Activated T-cell treated with anti-CD3 and anti-CD28 coated beads, Interleukin-2, amount 50 U/mL, for 72 hours (primary cell): ENCODE measurements around the gene ANKFY1. TPM values are rescaled to one million over a fixed set of nuclear protein-coding genes. Genes with fewer than 3 reads are reported as not detected.
"Not testable (repeated sequence)": the region's sequence is repeated elsewhere in the genome, so short reads cannot be mapped to it uniquely, and the experiment has no call there.

Experiments used
- ATAC-seq, 2 donors: fragments of 150-1000 bp; cut with Tn5 transposase; replicated peaks in 1 of 2; 2 replicates each; pipeline ENCODE4 v1.10.0; 2021; ENCODE audit warnings: moderate library complexity in 2 of 2, mild to moderate bottlenecking in 1 of 2
- DNase-seq, 2 donors: peaks; one replicate each; pipeline ENCODE4 v3.0.0; 2021 to 2022; ENCODE audit warnings: mixed read lengths in 1 of 2
- H3K27ac Mint-ChIP-seq: one replicate; pipeline ENCODE4 v1.8.0; 2022; ENCODE audit warnings: mild to moderate bottlenecking, moderate library complexity, mixed read lengths
- H3K27me3 Mint-ChIP-seq: one replicate; pipeline ENCODE4 v1.8.0; 2022; ENCODE audit warnings: low read depth, mixed read lengths
- H3K36me3 Mint-ChIP-seq, 2 donors: one replicate each; pipeline ENCODE4 v1.8.0; 2022; ENCODE audit warnings: mixed read lengths in 2 of 2, mild to moderate bottlenecking in 1 of 2; ENCODE audit not compliant: insufficient read depth in 2 of 2
- H3K4me1 Mint-ChIP-seq: one replicate; pipeline ENCODE4 v1.8.0; 2022; ENCODE audit warnings: low read depth, mixed read lengths
- H3K4me3 Mint-ChIP-seq, 2 donors: one replicate each; pipeline ENCODE4 v1.8.0; 2022; ENCODE audit warnings: mild to moderate bottlenecking in 2 of 2, mixed read lengths in 2 of 2, moderate library complexity in 2 of 2
- H3K9me3 Mint-ChIP-seq, 2 donors: one replicate each; pipeline ENCODE4 v1.8.0; 2022; ENCODE audit warnings: mixed read lengths in 2 of 2
- total RNA-seq, 2 donors: library from RNA; stranded (reverse); gene quantifications; one replicate each; pipeline ENCODE4 v1.2.3, GENCODE V29; 2022

ANKFY1 gene
- total RNA-seq, 2 donors from 2014 or later: 36.4 to 37.9 TPM

- Mint-ChIP-seq H3K36me3 (peaks cover 6 to 20% of the 10 kb centered on the region in 2 donors), H3K9me3 (no peaks in the 10 kb centered on the region), H3K4me1 (peaks cover 12% of the 10 kb centered on the region), H3K27me3 (no peaks in the 10 kb centered on the region), H3K27ac (peak overlapping the region; percentile 63), H3K4me3 (no peak overlapping the region)
- DNase-seq: peak; percentile 39 to 43
- ATAC-seq: peak; percentile 31 to 58
Observed at GRCh38 chr17:4199818-4200402, 63.9 kb downstream of the ANKFY1 start.

DNA sequence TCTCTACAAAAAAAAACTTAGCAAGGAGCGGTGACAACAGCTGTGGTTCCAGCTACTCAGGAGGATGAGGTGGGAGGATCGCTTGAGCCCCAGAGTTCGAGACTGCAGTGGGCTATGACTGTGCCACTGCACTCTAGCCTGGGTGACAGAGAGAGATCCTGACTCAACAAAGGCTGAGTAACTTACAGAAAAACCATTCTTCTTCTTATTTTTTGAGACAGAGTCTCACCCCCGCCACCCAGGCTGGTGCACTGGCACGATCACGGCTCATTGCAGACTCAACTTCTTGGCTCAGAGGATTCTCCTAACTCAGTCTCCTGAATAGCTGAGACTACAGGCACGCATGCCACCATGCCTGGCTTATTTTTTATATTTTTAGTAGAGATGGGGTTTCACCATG lies 64.8 kb downstream of the ANKFY1 start:
- no peak overlapping the region for H3K4me3 Mint-ChIP-seq
- ATAC-seq (peak in 1 of 2 donors; percentile 74), DNase-seq (no peak)
- H3K36me3 Mint-ChIP-seq: peaks cover 4 to 22% of the 10 kb centered on the region in 2 donors
- H3K27me3 Mint-ChIP-seq: no peaks in the 10 kb centered on the region
- H3K27ac Mint-ChIP-seq: no peak overlapping the region
- H3K4me1 Mint-ChIP-seq: peaks cover 8% of the 10 kb centered on the region
- no peaks in the 10 kb centered on the region for H3K9me3 Mint-ChIP-seq

DNA sequence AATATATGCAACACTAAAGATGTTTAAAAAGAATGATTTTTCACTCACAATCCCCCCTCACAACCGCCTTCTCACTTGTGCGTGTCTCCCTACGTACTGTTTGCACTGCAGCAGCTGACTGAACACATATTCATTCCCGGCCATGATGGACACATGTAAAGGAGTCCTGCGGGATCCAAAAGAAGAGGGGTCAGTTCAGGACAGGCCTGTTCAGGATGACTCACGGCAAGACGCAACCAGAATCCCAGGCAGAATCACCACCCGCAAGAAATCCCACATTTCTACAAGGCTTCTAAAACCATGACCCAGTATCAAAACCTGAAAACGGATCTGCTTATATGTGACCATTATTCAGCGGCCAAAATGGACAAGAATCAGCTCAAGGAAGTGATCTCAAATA lies 68.5 kb downstream of the ANKFY1 start:
- DNase-seq (no peak), ATAC-seq (no peak)
- H3K4me3 Mint-ChIP-seq: no peak overlapping the region
- peak overlapping the region; percentile 44 for H3K27ac Mint-ChIP-seq
- no peaks in the 10 kb centered on the region for H3K27me3 Mint-ChIP-seq
- peaks cover 6% of the 10 kb centered on the region for H3K4me1 Mint-ChIP-seq
- peaks cover 4 to 18% of the 10 kb centered on the region in 2 donors for H3K36me3 Mint-ChIP-seq
- no peaks in the 10 kb centered on the region for H3K9me3 Mint-ChIP-seq

- no peaks in the 10 kb centered on the region for H3K27me3 Mint-ChIP-seq
- ATAC-seq (no peak), DNase-seq (no peak)
- no peaks in the 10 kb centered on the region for H3K9me3 Mint-ChIP-seq
- no peak overlapping the region for H3K27ac Mint-ChIP-seq
- H3K36me3 Mint-ChIP-seq: peaks cover 4 to 18% of the 10 kb centered on the region in 2 donors
- peaks cover 7% of the 10 kb centered on the region for H3K4me1 Mint-ChIP-seq
- H3K4me3 Mint-ChIP-seq: no peak overlapping the region
Observed at GRCh38 chr17:4194796-4195195, 69.0 kb downstream of the ANKFY1 start.

DNA sequence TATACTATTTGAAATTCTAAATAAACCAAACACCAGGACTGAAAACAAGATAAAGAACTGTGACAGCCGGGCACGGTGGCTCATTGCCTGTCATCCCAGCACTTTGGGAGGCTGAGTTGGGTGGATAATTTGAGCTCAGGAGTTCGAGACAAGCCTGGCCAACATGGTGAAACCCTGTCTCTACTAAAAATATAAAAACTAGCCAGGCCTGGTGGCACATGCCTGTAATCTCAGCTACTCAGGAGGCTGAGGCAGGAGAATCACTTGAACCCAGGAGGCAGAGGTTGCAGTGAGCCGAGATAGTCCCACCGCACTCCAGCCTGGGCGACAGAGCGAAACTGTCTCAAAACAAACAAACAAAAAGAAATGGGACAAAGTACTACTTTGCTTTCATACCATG lies 73.0 kb downstream of the ANKFY1 start:
- H3K27me3 Mint-ChIP-seq, H3K4me3 Mint-ChIP-seq: not testable (repeated sequence)

DNA sequence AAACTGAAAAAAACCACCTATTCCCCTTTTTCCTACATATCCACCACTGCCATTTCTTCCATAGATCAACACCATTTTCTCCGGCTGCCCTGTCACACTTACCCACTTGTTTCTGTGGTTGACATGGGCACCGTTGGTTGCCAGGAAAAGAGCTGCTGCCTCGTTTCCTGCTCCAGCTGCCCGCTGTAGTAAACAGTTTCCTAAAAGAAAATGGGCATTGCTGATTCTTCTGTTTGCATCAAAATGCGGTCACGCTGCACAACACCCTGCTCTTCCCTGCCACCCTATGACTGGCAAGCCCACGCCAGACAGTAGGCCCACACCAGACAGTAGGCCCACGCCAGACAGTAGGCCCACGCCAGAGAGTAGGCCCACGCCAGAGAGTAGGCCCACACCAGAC lies 74.5 kb downstream of the ANKFY1 start:
- Mint-ChIP-seq H3K9me3 (no peaks in the 10 kb centered on the region), H3K4me1 (peaks cover 7% of the 10 kb centered on the region), H3K4me3 (no peak overlapping the region), H3K27me3 (no peaks in the 10 kb centered on the region), H3K27ac (peak overlapping the region; percentile 39), H3K36me3 (peaks cover 0 to 12% of the 10 kb centered on the region in 2 donors)
- DNase-seq (no peak), ATAC-seq (no peak)

More for the DNA sequence above, 73.0 kb downstream of the ANKFY1 start:
- DNase-seq, H3K9me3 Mint-ChIP-seq, H3K27ac Mint-ChIP-seq, ATAC-seq: not testable (repeated sequence)
- Mint-ChIP-seq H3K4me1 (peaks cover 13% of the 10 kb centered on the region), H3K36me3 (peaks cover 4 to 22% of the 10 kb centered on the region in 2 donors)

- Mint-ChIP-seq H3K27ac (no peak overlapping the region), H3K36me3 (peaks cover 2 to 20% of the 10 kb centered on the region in 2 donors)
- ATAC-seq: no peak
Observed at GRCh38 chr17:4188076-4188475, 75.7 kb downstream of the ANKFY1 start.

GRCh38 chr17:4187076-4187475 lies 76.7 kb downstream of the ANKFY1 start:
- Mint-ChIP-seq H3K27me3 (no peaks in the 10 kb centered on the region), H3K9me3 (no peaks in the 10 kb centered on the region), H3K4me1 (peaks cover 7% of the 10 kb centered on the region), H3K36me3 (peaks cover 2 to 25% of the 10 kb centered on the region in 2 donors), H3K4me3 (no peak overlapping the region), H3K27ac (peak overlapping the region; percentile 4)
- DNase-seq (no peak), ATAC-seq (no peak)

More at GRCh38 chr17:4188076-4188475, 75.7 kb downstream of the ANKFY1 start:
- H3K9me3 Mint-ChIP-seq: no peaks in the 10 kb centered on the region
- no peaks in the 10 kb centered on the region for H3K27me3 Mint-ChIP-seq
- H3K4me3 Mint-ChIP-seq: no peak overlapping the region
- DNase-seq: no peak
- H3K4me1 Mint-ChIP-seq: peaks cover 7% of the 10 kb centered on the region

DNA sequence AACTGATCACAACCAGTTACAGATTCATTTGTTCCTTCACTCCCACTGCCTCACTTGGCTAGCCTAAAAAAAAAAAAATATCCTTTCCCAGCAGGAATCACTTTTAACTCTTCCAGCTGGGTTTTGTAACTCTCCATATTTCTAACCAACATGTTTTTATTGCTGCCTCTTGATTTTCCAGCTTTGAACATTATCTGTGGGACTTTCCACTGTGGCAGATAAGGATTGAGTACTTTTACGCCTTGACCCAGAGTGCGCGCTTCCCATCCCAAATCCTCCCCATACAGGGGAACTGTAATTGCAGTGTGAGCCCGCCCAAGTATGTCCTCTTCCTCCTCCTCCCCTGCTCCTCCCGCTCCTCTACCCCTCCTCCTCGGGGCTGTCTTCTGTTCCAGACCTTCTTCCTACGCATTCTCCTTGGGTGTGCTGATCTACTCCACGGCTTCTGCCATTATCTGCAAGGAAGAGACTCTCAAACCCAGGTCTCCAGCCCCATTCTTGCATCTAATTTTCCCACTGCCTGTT lies 77.4 kb downstream of the ANKFY1 start:
- no peaks in the 10 kb centered on the region for H3K9me3 Mint-ChIP-seq
- H3K27ac Mint-ChIP-seq: peak overlapping the region; percentile 4
- ATAC-seq (no peak), DNase-seq (no peak)
- no peak overlapping the region for H3K4me3 Mint-ChIP-seq
- H3K4me1 Mint-ChIP-seq: peaks cover 7% of the 10 kb centered on the region
- peaks cover 2 to 25% of the 10 kb centered on the region in 2 donors for H3K36me3 Mint-ChIP-seq
- no peaks in the 10 kb centered on the region for H3K27me3 Mint-ChIP-seq

GRCh38 chr17:4185656-4186055 lies 78.1 kb downstream of the ANKFY1 start:
- Mint-ChIP-seq H3K4me1 (peaks cover 7% of the 10 kb centered on the region), H3K27ac (no peak overlapping the region), H3K9me3 (no peaks in the 10 kb centered on the region), H3K4me3 (no peak overlapping the region), H3K36me3 (peaks cover 2 to 25% of the 10 kb centered on the region in 2 donors), H3K27me3 (no peaks in the 10 kb centered on the region)
- ATAC-seq: no peak
- DNase-seq: no peak

DNA sequence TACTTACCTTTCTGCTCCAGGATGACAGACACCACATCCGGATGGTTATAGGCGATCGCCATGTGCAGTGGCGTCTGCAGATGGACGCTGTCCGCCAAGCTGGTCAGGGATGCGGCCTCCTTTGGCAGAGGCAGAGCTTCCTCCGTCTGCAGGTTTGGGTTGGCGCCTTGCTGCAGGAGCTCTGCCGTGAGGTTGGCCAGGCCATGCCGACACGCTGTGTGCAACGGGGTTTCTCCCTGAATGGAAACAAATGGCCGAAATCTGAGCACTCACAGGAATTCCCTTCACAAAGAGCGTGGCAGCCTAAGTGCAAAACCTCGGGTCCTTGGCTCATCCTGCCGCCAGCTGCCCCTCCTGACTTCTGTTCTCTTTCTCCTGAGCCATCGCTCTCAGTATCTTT lies 79.0 kb downstream of the ANKFY1 start:
- H3K4me3 Mint-ChIP-seq: no peak overlapping the region
- H3K36me3 Mint-ChIP-seq: peaks cover 2 to 25% of the 10 kb centered on the region in 2 donors
- no peaks in the 10 kb centered on the region for H3K9me3 Mint-ChIP-seq
- peaks cover 7% of the 10 kb centered on the region for H3K4me1 Mint-ChIP-seq
- no peak overlapping the region for H3K27ac Mint-ChIP-seq
- ATAC-seq: no peak
- no peaks in the 10 kb centered on the region for H3K27me3 Mint-ChIP-seq
- no peak for DNase-seq

DNA sequence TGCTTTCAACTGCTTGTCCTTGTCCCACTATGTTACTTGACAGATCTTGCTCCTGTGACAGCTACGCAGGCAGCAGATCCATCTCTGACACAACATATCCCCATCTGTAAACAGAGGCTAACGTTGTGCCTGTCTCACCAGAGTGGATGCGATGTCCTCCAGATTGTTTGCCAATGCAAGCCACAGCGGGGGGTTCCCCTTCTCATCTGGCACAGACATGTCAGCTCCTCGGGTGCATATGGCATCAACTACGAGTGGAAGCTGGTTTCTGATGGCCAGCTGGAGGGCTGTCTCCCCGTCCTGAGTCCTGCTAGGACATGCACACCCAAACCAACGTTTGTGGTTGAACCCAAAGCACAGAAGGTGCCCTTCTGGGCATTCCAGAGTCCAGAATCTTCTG lies 81.7 kb downstream of the ANKFY1 start:
- H3K9me3 Mint-ChIP-seq: no peaks in the 10 kb centered on the region
- H3K36me3 Mint-ChIP-seq: peaks cover 7 to 35% of the 10 kb centered on the region in 2 donors
- peaks cover 15% of the 10 kb centered on the region for H3K4me1 Mint-ChIP-seq
- no peak overlapping the region for H3K4me3 Mint-ChIP-seq
- H3K27me3 Mint-ChIP-seq: no peaks in the 10 kb centered on the region
- DNase-seq (no peak), ATAC-seq (no peak)
- H3K27ac Mint-ChIP-seq: no peak overlapping the region

- no peaks in the 10 kb centered on the region for H3K9me3 Mint-ChIP-seq
- H3K36me3 Mint-ChIP-seq: peaks cover 7 to 34% of the 10 kb centered on the region in 2 donors
Observed at GRCh38 chr17:4180791-4181190, 83.0 kb downstream of the ANKFY1 start.

DNA sequence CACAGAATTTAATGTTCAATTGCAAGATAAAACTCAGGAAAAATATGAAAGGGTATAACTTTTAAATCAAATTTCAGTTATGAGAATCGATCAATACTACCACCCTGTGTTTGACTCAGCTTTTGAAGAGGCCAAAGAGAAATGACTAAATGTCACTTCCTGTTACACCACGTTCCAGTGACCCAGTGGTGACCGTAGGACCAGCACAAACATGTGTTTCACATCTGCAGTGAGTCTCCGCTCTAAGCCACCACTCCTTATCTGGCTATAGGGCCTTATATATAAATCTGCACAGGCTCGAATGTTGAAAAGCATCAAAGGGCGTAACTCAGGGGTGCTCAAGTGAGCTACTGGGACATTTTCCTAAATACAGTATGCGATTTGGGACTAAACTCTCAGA lies 84.7 kb downstream of the ANKFY1 start:
- no peaks in the 10 kb centered on the region for H3K9me3 Mint-ChIP-seq
- H3K27ac Mint-ChIP-seq: no peak overlapping the region
- no peak for DNase-seq
- H3K36me3 Mint-ChIP-seq: peaks cover 8 to 41% of the 10 kb centered on the region in 2 donors
- no peak overlapping the region for H3K4me3 Mint-ChIP-seq
- no peak for ATAC-seq
- H3K4me1 Mint-ChIP-seq: peaks cover 45% of the 10 kb centered on the region
- no peaks in the 10 kb centered on the region for H3K27me3 Mint-ChIP-seq

More at GRCh38 chr17:4180791-4181190, 83.0 kb downstream of the ANKFY1 start:
- ATAC-seq: no peak
- DNase-seq: no peak
- Mint-ChIP-seq H3K4me3 (no peak overlapping the region), H3K4me1 (peaks cover 27% of the 10 kb centered on the region), H3K27me3 (no peaks in the 10 kb centered on the region), H3K27ac (no peak overlapping the region)
